ENCODE results near the gene KIAA1671.

The KIAA1671 gene

DNA sequence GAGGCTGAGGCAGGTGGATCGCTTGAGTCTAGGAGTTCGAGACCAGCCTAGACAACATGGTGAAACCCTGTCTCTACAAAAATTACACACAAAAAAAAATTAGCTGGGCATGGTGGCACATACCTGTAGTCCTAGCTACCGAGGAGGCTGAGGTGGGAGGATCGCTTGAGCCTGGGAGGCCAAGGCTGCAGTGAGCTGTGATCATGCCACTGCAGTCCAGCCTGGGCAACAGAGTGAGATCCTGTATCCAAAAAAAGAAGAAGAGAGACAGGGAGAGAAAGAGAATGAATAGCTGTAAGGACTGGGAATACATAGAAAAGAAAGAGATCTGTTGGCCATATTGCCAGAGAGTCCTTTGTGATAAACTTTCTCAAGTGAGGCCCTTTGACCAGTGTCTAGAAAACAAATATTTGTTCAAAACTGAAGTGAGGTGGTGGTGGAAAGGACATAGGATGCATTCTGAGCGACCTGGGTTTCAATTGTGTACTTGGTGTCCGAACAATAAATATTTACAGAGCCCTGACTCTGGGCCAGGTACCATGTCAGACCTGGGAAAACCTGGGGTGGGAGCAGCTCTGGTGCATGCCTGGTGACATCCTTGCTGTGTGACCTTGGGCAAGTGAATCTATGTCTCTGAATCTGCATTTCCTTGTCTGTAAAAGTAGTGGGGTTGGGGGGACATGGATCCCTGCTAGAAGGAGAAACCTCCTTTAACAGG, 157.5 kb downstream of the KIAA1671 start:
- Histone ChIP-seq H3K27ac (ENCODE audit: low read depth, low read length) (no peak overlapping the region), H3K56ac (ENCODE audit: low read length) (no peak overlapping the region), H4K8ac (ENCODE audit: low read depth, low read length) (no peak overlapping the region), H2AK5ac (ENCODE audit: low read length) (no peak overlapping the region), H2BK120ac (ENCODE audit: low read depth, low read length) (no peak overlapping the region), H3K4ac (ENCODE audit: low read depth, low read length) (no peak overlapping the region), H3K79me1 (ENCODE audit: low read length) (peaks cover 3% of the 10 kb centered on the region), H3K4me1 (ENCODE audit: control insufficient read depth, low read depth, low read length) (peaks cover 3% of the 10 kb centered on the region), H3K36me3 (ENCODE audit: control insufficient read depth, insufficient read depth, low read length) (no peaks in the 10 kb centered on the region), H3K27me3 (ENCODE audit: insufficient read depth, low read length, poor library complexity) (no peaks in the 10 kb centered on the region), H3K23ac (ENCODE audit: low read length) (no peak overlapping the region), H3K79me2 (ENCODE audit: control insufficient read depth, insufficient read depth, low read length) (no peaks in the 10 kb centered on the region), H3K4me3 (ENCODE audit: low read length) (no peak overlapping the region), H4K5ac (ENCODE audit: low read length) (no peak overlapping the region), H3K4me2 (ENCODE audit: low read length) (no peak overlapping the region), H2BK5ac (ENCODE audit: low read length) (no peak overlapping the region), H3K18ac (ENCODE audit: low read length) (no peak overlapping the region), H2BK15ac (replicated peaks; ENCODE audit: low read depth) (no peak overlapping the region), H3K9ac (ENCODE audit: low read length) (no peak overlapping the region)
- DNase-seq: no peak
- WGBS (ENCODE audit: extremely low coverage, insufficient coverage, low lambda C conversion rate): no CpG with 5 or more reads among the region's 6 CpGs

DNA sequence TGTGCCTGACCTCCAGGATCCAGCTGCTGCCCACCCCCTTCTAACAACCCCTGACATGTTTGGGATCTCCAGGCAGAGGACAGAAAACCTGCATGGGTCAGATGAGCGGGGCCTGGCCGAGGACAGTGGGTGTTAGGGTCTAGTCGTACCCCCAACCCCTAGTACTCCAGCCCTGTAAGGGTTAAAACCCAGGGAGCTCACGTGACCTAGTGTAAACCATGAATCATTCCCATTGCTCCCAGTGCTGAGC, 158.0 kb downstream of the KIAA1671 start:
- no peak overlapping the region for H3K18ac ChIP-seq (ENCODE audit: low read length)
- WGBS (ENCODE audit: extremely low coverage, insufficient coverage, low lambda C conversion rate): no CpG with 5 or more reads among the region's 4 CpGs
- H3K79me2 ChIP-seq (ENCODE audit: control insufficient read depth, insufficient read depth, low read length): no peaks in the 10 kb centered on the region
- H3K4ac ChIP-seq (ENCODE audit: low read depth, low read length): no peak overlapping the region
- H4K5ac ChIP-seq (ENCODE audit: low read length): no peak overlapping the region
- H3K4me2 ChIP-seq (ENCODE audit: low read length): peak overlapping the region; percentile 85
- no peak overlapping the region for H3K56ac ChIP-seq (ENCODE audit: low read length)
- no peak for DNase-seq
- H2AK5ac ChIP-seq (ENCODE audit: low read length): no peak overlapping the region
- H3K36me3 ChIP-seq (ENCODE audit: control insufficient read depth, insufficient read depth, low read length): no peaks in the 10 kb centered on the region
- H3K9ac ChIP-seq (ENCODE audit: low read length): no peak overlapping the region
- H2BK120ac ChIP-seq (ENCODE audit: low read depth, low read length): no peak overlapping the region
- peaks cover 3% of the 10 kb centered on the region for H3K4me1 ChIP-seq (ENCODE audit: control insufficient read depth, low read depth, low read length)
- H2BK5ac ChIP-seq (ENCODE audit: low read length): no peak overlapping the region
- H3K4me3 ChIP-seq (ENCODE audit: low read length): no peak overlapping the region
- no peak overlapping the region for H2BK15ac ChIP-seq (replicated peaks; ENCODE audit: low read depth)
- peaks cover 5% of the 10 kb centered on the region for H3K79me1 ChIP-seq (ENCODE audit: low read length)
- no peak overlapping the region for H4K8ac ChIP-seq (ENCODE audit: low read depth, low read length)
- peak overlapping the region; percentile 49 for H3K27ac ChIP-seq (ENCODE audit: low read depth, low read length)
- no peak overlapping the region for H3K23ac ChIP-seq (ENCODE audit: low read length)
- H3K27me3 ChIP-seq (ENCODE audit: insufficient read depth, low read length, poor library complexity): no peaks in the 10 kb centered on the region

DNA sequence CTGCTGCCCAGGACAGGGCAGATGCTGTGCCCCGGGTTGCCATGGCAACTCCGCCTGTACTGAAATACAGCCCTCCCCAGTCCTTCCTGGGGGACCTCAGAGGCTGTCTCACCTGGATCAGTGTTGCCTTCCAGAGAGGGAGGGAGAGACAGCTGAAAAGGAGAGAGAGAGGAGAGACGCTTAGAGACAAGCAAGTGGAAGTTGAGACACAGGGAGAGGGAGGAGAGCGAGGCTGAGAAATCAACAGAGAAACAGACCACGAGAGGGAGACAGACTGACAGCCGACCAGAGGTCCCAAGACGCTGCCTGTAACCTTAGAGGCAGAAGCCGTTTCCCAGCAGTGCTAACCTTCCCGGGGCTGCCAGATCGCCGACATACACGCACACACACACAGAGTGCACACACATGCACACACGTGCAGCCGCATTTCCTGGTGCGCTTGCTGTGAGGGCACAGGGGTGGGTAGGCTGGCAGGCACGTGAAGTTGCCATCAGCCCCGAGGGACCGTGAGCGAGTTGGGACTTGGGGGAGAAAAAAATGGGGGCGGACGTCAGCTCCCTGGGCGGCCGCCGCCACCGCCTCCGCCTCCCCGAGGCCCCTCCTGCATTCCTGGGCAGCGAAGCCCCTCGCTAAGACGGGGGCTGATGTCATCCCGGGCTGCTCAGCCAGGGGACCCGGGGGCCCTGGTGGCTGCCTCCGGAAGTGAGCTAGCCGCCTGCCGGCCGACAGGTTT, 158.5 kb downstream of the KIAA1671 start:
- peak overlapping the region; percentile 83 for H3K23ac ChIP-seq (ENCODE audit: low read length)
- H2BK5ac ChIP-seq (ENCODE audit: low read length): no peak overlapping the region

DNA sequence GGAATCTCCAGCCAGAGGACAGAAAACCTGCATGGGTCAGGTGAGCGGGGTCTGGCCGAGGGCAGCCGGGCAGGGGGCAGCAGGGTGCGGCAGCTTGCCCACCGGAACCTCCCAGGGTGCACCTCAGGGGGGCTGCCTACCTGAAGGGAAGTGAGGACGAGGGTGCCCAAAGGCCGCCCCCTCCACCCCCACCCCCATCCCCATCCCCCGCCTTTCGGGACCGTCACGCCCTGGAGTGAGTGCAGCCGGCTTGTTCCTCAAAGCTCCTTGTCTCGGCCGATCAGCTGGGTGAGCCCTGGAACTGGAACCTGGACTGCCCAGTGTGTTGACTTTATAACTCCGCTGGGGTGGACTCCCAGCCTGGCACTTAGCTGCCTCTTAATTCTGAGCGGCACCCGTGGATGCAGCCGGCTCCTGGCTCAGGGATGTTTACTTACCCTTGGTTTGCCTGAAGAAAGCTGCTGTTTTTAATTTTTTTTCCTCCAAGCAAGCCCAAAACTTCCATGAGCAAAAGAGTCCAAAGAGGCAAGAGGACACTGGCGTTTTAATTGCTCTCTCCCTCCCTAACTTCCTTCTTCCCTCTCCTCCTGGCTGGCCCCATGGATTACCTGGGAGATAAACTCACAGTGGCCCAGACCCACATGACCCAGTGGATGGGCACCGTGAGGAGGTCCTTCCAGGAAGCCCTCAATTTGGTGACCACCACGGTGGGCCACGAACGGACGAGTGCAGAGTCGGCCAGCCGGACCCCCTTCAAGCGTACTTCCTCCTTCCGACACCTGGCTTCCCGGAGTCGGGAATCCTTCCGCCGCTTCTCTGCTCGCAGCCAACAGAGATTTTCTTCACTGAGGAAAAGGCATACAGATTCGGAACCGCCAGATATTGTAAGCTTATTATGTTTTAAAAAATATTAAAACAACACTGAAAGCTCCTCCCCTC, 159.3 kb downstream of the KIAA1671 start:
- Histone ChIP-seq H3K4me3 (ENCODE audit: low read length) (peak overlapping the region; percentile 67), H2BK5ac (ENCODE audit: low read length) (no peak overlapping the region), H3K27ac (ENCODE audit: low read depth, low read length) (peak overlapping the region; percentile 69), H3K56ac (ENCODE audit: low read length) (peak overlapping the region; percentile 95), H3K36me3 (ENCODE audit: control insufficient read depth, insufficient read depth, low read length) (no peaks in the 10 kb centered on the region), H4K8ac (ENCODE audit: low read depth, low read length) (no peak overlapping the region), H3K4ac (ENCODE audit: low read depth, low read length) (peak overlapping the region; percentile 83), H2BK15ac (replicated peaks; ENCODE audit: low read depth) (no peak overlapping the region), H3K27me3 (ENCODE audit: insufficient read depth, low read length, poor library complexity) (no peaks in the 10 kb centered on the region), H3K79me2 (ENCODE audit: control insufficient read depth, insufficient read depth, low read length) (no peaks in the 10 kb centered on the region), H3K4me1 (ENCODE audit: control insufficient read depth, low read depth, low read length) (peaks cover 3% of the 10 kb centered on the region), H3K18ac (ENCODE audit: low read length) (peak overlapping the region; percentile 76), H3K79me1 (ENCODE audit: low read length) (peaks cover 5% of the 10 kb centered on the region), H4K5ac (ENCODE audit: low read length) (no peak overlapping the region), H2BK120ac (ENCODE audit: low read depth, low read length) (peak overlapping the region; percentile 6), H2AK5ac (ENCODE audit: low read length) (no peak overlapping the region), H3K4me2 (ENCODE audit: low read length) (peak overlapping the region; percentile 99), H3K23ac (ENCODE audit: low read length) (no peak overlapping the region), H3K9ac (ENCODE audit: low read length) (peak overlapping the region; percentile 75)
- no CpG with 5 or more reads among the region's 35 CpGs for WGBS (ENCODE audit: extremely low coverage, insufficient coverage, low lambda C conversion rate)
- DNase-seq: peak; percentile 28

More for the DNA sequence above, 158.5 kb downstream of the KIAA1671 start:
- no peaks in the 10 kb centered on the region for H3K27me3 ChIP-seq (ENCODE audit: insufficient read depth, low read length, poor library complexity)
- H2AK5ac ChIP-seq (ENCODE audit: low read length): no peak overlapping the region
- no peaks in the 10 kb centered on the region for H3K36me3 ChIP-seq (ENCODE audit: control insufficient read depth, insufficient read depth, low read length)
- no peaks in the 10 kb centered on the region for H3K79me2 ChIP-seq (ENCODE audit: control insufficient read depth, insufficient read depth, low read length)
- H2BK120ac ChIP-seq (ENCODE audit: low read depth, low read length): no peak overlapping the region
- H4K5ac ChIP-seq (ENCODE audit: low read length): no peak overlapping the region
- peak overlapping the region; percentile 75 for H3K9ac ChIP-seq (ENCODE audit: low read length)
- H3K27ac ChIP-seq (ENCODE audit: low read depth, low read length): peak overlapping the region; percentile 49
- H3K4me3 ChIP-seq (ENCODE audit: low read length): peak overlapping the region; percentile 67
- no peak overlapping the region for H2BK15ac ChIP-seq (replicated peaks; ENCODE audit: low read depth)
- H3K4me1 ChIP-seq (ENCODE audit: control insufficient read depth, low read depth, low read length): peaks cover 3% of the 10 kb centered on the region
- peak; percentile 97 for DNase-seq
- peaks cover 5% of the 10 kb centered on the region for H3K79me1 ChIP-seq (ENCODE audit: low read length)
- peak overlapping the region; percentile 76 for H3K18ac ChIP-seq (ENCODE audit: low read length)
- H3K4ac ChIP-seq (ENCODE audit: low read depth, low read length): peak overlapping the region; percentile 83
- H3K56ac ChIP-seq (ENCODE audit: low read length): peak overlapping the region; percentile 95
- WGBS (ENCODE audit: extremely low coverage, insufficient coverage, low lambda C conversion rate): no CpG with 5 or more reads among the region's 36 CpGs
- peak overlapping the region; percentile 99 for H3K4me2 ChIP-seq (ENCODE audit: low read length)
- H4K8ac ChIP-seq (ENCODE audit: low read depth, low read length): no peak overlapping the region

DNA sequence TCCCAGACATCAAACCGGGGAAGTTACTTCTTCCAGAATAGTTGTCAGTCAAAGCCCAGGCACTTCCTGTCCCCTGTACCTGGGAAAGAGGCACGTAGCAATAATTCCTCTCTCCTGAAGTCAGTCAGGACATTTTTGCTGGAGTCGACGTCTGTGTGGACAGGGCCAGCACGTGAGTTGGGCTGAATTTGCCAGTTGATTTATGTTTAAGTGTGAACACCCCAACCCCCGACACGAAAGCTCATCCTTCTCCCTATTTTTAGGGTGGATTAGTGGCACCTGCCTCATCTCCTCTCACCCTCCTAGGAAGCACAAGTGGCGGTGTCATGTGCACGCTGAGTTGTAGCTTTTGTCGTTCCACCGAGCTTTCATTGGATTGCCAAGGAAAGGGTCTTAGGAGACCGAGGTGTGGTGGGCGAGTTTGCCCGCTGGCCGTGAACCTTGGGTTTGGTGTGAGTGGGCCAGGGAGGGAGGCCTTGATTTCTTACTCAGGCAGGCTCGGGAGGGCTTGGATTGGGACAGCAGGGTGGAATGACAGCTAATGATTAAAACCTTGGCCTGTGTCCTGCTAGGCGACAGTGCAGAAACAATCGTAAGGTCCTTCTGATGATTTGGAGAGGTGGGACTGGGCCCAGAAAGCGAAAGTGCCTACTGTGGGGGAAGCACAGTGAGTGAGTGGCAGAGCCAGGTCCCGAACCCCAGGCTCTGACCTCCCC, 160.2 kb downstream of the KIAA1671 start:
- no peak overlapping the region for H2BK5ac ChIP-seq (ENCODE audit: low read length)
- no peak overlapping the region for H3K4me3 ChIP-seq (ENCODE audit: low read length)
- H3K79me1 ChIP-seq (ENCODE audit: low read length): peaks cover 5% of the 10 kb centered on the region
- DNase-seq: peak; percentile 44
- no peaks in the 10 kb centered on the region for H3K36me3 ChIP-seq (ENCODE audit: control insufficient read depth, insufficient read depth, low read length)
- no peak overlapping the region for H3K18ac ChIP-seq (ENCODE audit: low read length)
- no peaks in the 10 kb centered on the region for H3K27me3 ChIP-seq (ENCODE audit: insufficient read depth, low read length, poor library complexity)
- no peak overlapping the region for H2BK15ac ChIP-seq (replicated peaks; ENCODE audit: low read depth)
- WGBS (ENCODE audit: extremely low coverage, insufficient coverage, low lambda C conversion rate): no CpG with 5 or more reads among the region's 20 CpGs
- H3K4me2 ChIP-seq (ENCODE audit: low read length): no peak overlapping the region
- no peak overlapping the region for H2AK5ac ChIP-seq (ENCODE audit: low read length)
- no peak overlapping the region for H4K8ac ChIP-seq (ENCODE audit: low read depth, low read length)
- H3K4ac ChIP-seq (ENCODE audit: low read depth, low read length): no peak overlapping the region
- H3K23ac ChIP-seq (ENCODE audit: low read length): no peak overlapping the region
- no peak overlapping the region for H3K27ac ChIP-seq (ENCODE audit: low read depth, low read length)
- no peaks in the 10 kb centered on the region for H3K79me2 ChIP-seq (ENCODE audit: control insufficient read depth, insufficient read depth, low read length)
- peaks cover 3% of the 10 kb centered on the region for H3K4me1 ChIP-seq (ENCODE audit: control insufficient read depth, low read depth, low read length)
- peak overlapping the region; percentile 72 for H3K9ac ChIP-seq (ENCODE audit: low read length)
- H2BK120ac ChIP-seq (ENCODE audit: low read depth, low read length): no peak overlapping the region
- peak overlapping the region; percentile 57 for H3K56ac ChIP-seq (ENCODE audit: low read length)
- no peak overlapping the region for H4K5ac ChIP-seq (ENCODE audit: low read length)

Data from mesendoderm (in vitro differentiated cells).